ENCODE measurements around the gene ZNF365.
"Not testable (repeated sequence)": the region's sequence is repeated elsewhere in the genome, so short reads cannot be mapped to it uniquely, and the experiment has no call there.

Gene ZNF365

GRCh38 chr10:62373639-62373994 lies 552 bp upstream of the ZNF365 start:
- Histone ChIP-seq H3K4me1 (peaks cover 0 to 15% (median 6%) of the 10 kb centered on the region in 4 donors), H3K9me3 (no peaks in the 10 kb centered on the region), H3K27ac (peak overlapping the region; percentile 69 to 73), H3K27me3 (no peaks in the 10 kb centered on the region), H3K4me3 (peak overlapping the region; percentile 68 to 72), H3K36me3 (no peaks in the 10 kb centered on the region)
- TF ChIP-seq CTCF (IDR thresholded peaks at IDR 0.05), result no peak
- intact Hi-C loops (cut with DNase I; ENCODE audit: low total_unique reads), result no loop called here
- no peak for DNase-seq

- intact Hi-C loops (cut with DNase I; ENCODE audit: low total_unique reads), result no loop called here
- no peaks in the 10 kb centered on the region for H3K27me3 ChIP-seq
- peaks cover 0 to 15% (median 6%) of the 10 kb centered on the region in 4 donors for H3K4me1 ChIP-seq
- no peak for TF ChIP-seq CTCF (IDR thresholded peaks at IDR 0.05)
- peak overlapping the region; percentile 68 to 72 for H3K4me3 ChIP-seq
- H3K9me3 ChIP-seq, result no peaks in the 10 kb centered on the region
- no peaks in the 10 kb centered on the region for H3K36me3 ChIP-seq
- peak overlapping the region; percentile 69 to 73 for H3K27ac ChIP-seq
- DNase-seq, result no peak
Observed at GRCh38 chr10:62374862-62375710, 917 bp downstream of the ZNF365 start.

GRCh38 chr10:62376071-62377025 lies 2.2 kb downstream of the ZNF365 start:
- no peak for TF ChIP-seq CTCF (IDR thresholded peaks at IDR 0.05)
- Histone ChIP-seq H3K4me1 (peaks cover 0 to 26% (median 14%) of the 10 kb centered on the region in 4 donors), H3K36me3 (no peaks in the 10 kb centered on the region), H3K27ac (no peak overlapping the region), H3K4me3 (no peak overlapping the region), H3K9me3 (no peaks in the 10 kb centered on the region), H3K27me3 (no peaks in the 10 kb centered on the region)
- intact Hi-C loops (cut with DNase I; ENCODE audit: low total_unique reads), result no loop called here
- no peak for DNase-seq

GRCh38 chr10:62377026-62377415 lies 2.9 kb downstream of the ZNF365 start:
- H3K4me1 ChIP-seq, result peaks cover 0 to 32% (median 15%) of the 10 kb centered on the region in 4 donors
- no peak for TF ChIP-seq CTCF (IDR thresholded peaks at IDR 0.05)
- H3K9me3 ChIP-seq, result no peaks in the 10 kb centered on the region
- H3K27me3 ChIP-seq, result no peaks in the 10 kb centered on the region
- H3K27ac ChIP-seq, result no peak overlapping the region
- H3K36me3 ChIP-seq, result no peaks in the 10 kb centered on the region
- intact Hi-C loops (cut with DNase I; ENCODE audit: low total_unique reads), result no loop called here
- H3K4me3 ChIP-seq, result no peak overlapping the region
- DNase-seq, result no peak

- TF ChIP-seq CTCF (IDR thresholded peaks at IDR 0.05), result no peak
- DNase-seq, result no peak
- peaks cover 0 to 34% (median 15%) of the 10 kb centered on the region in 4 donors for H3K4me1 ChIP-seq
- H3K27me3 ChIP-seq, result no peaks in the 10 kb centered on the region
- no peak overlapping the region for H3K27ac ChIP-seq
- H3K9me3 ChIP-seq, result no peaks in the 10 kb centered on the region
- H3K4me3 ChIP-seq, result no peak overlapping the region
- intact Hi-C loops (cut with DNase I; ENCODE audit: low total_unique reads), result no loop called here
- no peaks in the 10 kb centered on the region for H3K36me3 ChIP-seq
Observed at GRCh38 chr10:62377966-62378365, 3.8 kb downstream of the ZNF365 start.

- H3K4me3 ChIP-seq; H3K9me3 ChIP-seq; H3K36me3 ChIP-seq; DNase-seq; H3K27me3 ChIP-seq; H3K27ac ChIP-seq; intact Hi-C loops (cut with DNase I; ENCODE audit: low total_unique reads): not testable (repeated sequence)
- H3K4me1 ChIP-seq, result peaks cover 0 to 28% (median 15%) of the 10 kb centered on the region in 4 donors
Observed at GRCh38 chr10:62378877-62379276, 4.7 kb downstream of the ZNF365 start.

All from tibial artery (tissue), 4 donors.